Urothelium cell line (cell line): ENCODE measurements around the gene KLHL14.
"Not testable (repeated sequence)": the region's sequence is repeated elsewhere in the genome, so short reads cannot be mapped to it uniquely, and the experiment has no call there.

Experiments
- DNase-seq: peaks from one replicate; pipeline ENCODE4 v3.0.0; 2011; ENCODE audit warnings: low spot score, mixed read lengths
- FAIRE-seq: peaks from 2 replicates; lab custom pipeline; 2011; peaks lifted over from hg19 to GRCh38; lab: Jason Lieb, UNC

The KLHL14 gene

GRCh38 chr18:32772581-32773381 lies at the start of gene KLHL14:
KLHL14 (minus strand) TSS chr18:32773023; CDS start chr18:32770591, 2,432 bp downstream.
- no peak for FAIRE-seq
- no peak for DNase-seq

GRCh38 chr18:32822197-32822596 lies 49.4 kb upstream of the KLHL14 start:
- no peak for DNase-seq
- no peak for FAIRE-seq

- no peak for DNase-seq
- FAIRE-seq: no peak
Measured at GRCh38 chr18:32815881-32816280, 43.1 kb upstream of the KLHL14 start.

GRCh38 chr18:32812342-32812741 lies 39.5 kb upstream of the KLHL14 start:
- no peak for DNase-seq
- FAIRE-seq: no peak

- no peak for DNase-seq
- no peak for FAIRE-seq
Measured at GRCh38 chr18:32810314-32810713, 37.5 kb upstream of the KLHL14 start.

GRCh38 chr18:32805354-32805753 lies 32.5 kb upstream of the KLHL14 start:
- no peak for DNase-seq
- no peak for FAIRE-seq

GRCh38 chr18:32804134-32804888 lies 31.5 kb upstream of the KLHL14 start:
- FAIRE-seq: no peak
- no peak for DNase-seq

- DNase-seq (no peak), FAIRE-seq (no peak)
Measured at GRCh38 chr18:32803568-32803967, 30.7 kb upstream of the KLHL14 start.

GRCh38 chr18:32802591-32803451 lies 30.0 kb upstream of the KLHL14 start:
- FAIRE-seq: no peak

GRCh38 chr18:32801228-32801627 lies 28.4 kb upstream of the KLHL14 start:
- no peak for FAIRE-seq
- DNase-seq: no peak

More at GRCh38 chr18:32802591-32803451, 30.0 kb upstream of the KLHL14 start:
- DNase-seq: no peak

GRCh38 chr18:32798209-32798960 lies 25.6 kb upstream of the KLHL14 start:
- no peak for FAIRE-seq
- no peak for DNase-seq

GRCh38 chr18:32794667-32795066 lies 21.8 kb upstream of the KLHL14 start:
- FAIRE-seq, DNase-seq: not testable (repeated sequence)

- FAIRE-seq (no peak), DNase-seq (no peak)
Measured at GRCh38 chr18:32779010-32779409, 6.2 kb upstream of the KLHL14 start.

GRCh38 chr18:32777049-32777448 lies 4.2 kb upstream of the KLHL14 start:
- DNase-seq (no peak), FAIRE-seq (no peak)

GRCh38 chr18:32776561-32776960 lies 3.7 kb upstream of the KLHL14 start:
- FAIRE-seq (no peak), DNase-seq (no peak)

- no peak for DNase-seq
Measured at GRCh38 chr18:32775628-32776027, 2.8 kb upstream of the KLHL14 start.

GRCh38 chr18:32773382-32773712 lies 524 bp upstream of the KLHL14 start:
- no peak for FAIRE-seq
- DNase-seq: no peak

More at GRCh38 chr18:32775628-32776027, 2.8 kb upstream of the KLHL14 start:
- no peak for FAIRE-seq

GRCh38 chr18:32771871-32772580 lies 797 bp downstream of the KLHL14 start:
- DNase-seq (peak; percentile 31), FAIRE-seq (no peak)

- DNase-seq (peak; percentile 32), FAIRE-seq (no peak)
Measured at GRCh38 chr18:32771169-32771751, 1.6 kb downstream of the KLHL14 start.
